ENCODE data around the gene PIK3C2G.

- TF ChIP-seq CTCF (IDR thresholded peaks at IDR 0.05) (no peak), MAX (IDR thresholded peaks at IDR 0.05) (no peak), CHD4 (IDR thresholded peaks at IDR 0.05; ENCODE audit: borderline replicate concordance) (no peak), POLR2A (IDR thresholded peaks at IDR 0.05; ENCODE audit: low read length) (no peak), SREBF2 (IDR thresholded peaks at IDR 0.05) (no peak), SMC3 (IDR thresholded peaks at IDR 0.05) (no peak), MYC (IDR thresholded peaks at IDR 0.05; ENCODE audit: borderline replicate concordance, low read length) (no peak), JUN (IDR thresholded peaks at IDR 0.05) (no peak), FOSL2 (IDR thresholded peaks at IDR 0.05) (no peak), FOSL2 (CRISPR knock-in tag; IDR thresholded peaks at IDR 0.05) (no peak), KDM1A (IDR thresholded peaks at IDR 0.05; ENCODE audit: low read depth) (no peak), HDAC2 (IDR thresholded peaks at IDR 0.05) (no peak)
- TF ChIP-seq, protein P1, sequence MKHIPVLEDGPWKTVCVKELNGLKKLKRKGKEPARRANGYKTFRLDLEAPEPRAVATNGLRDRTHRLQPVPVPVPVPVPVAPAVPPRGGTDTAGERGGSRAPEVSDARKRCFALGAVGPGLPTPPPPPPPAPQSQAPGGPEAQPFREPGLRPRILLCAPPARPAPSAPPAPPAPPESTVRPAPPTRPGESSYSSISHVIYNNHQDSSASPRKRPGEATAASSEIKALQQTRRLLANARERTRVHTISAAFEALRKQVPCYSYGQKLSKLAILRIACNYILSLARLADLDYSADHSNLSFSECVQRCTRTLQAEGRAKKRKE (CRISPR knock-in tag; IDR thresholded peaks at IDR 0.05; ENCODE audit: low read depth): no peak
- TF ChIP-seq, protein P2, sequence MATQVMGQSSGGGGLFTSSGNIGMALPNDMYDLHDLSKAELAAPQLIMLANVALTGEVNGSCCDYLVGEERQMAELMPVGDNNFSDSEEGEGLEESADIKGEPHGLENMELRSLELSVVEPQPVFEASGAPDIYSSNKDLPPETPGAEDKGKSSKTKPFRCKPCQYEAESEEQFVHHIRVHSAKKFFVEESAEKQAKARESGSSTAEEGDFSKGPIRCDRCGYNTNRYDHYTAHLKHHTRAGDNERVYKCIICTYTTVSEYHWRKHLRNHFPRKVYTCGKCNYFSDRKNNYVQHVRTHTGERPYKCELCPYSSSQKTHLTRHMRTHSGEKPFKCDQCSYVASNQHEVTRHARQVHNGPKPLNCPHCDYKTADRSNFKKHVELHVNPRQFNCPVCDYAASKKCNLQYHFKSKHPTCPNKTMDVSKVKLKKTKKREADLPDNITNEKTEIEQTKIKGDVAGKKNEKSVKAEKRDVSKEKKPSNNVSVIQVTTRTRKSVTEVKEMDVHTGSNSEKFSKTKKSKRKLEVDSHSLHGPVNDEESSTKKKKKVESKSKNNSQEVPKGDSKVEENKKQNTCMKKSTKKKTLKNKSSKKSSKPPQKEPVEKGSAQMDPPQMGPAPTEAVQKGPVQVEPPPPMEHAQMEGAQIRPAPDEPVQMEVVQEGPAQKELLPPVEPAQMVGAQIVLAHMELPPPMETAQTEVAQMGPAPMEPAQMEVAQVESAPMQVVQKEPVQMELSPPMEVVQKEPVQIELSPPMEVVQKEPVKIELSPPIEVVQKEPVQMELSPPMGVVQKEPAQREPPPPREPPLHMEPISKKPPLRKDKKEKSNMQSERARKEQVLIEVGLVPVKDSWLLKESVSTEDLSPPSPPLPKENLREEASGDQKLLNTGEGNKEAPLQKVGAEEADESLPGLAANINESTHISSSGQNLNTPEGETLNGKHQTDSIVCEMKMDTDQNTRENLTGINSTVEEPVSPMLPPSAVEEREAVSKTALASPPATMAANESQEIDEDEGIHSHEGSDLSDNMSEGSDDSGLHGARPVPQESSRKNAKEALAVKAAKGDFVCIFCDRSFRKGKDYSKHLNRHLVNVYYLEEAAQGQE (IDR thresholded peaks at IDR 0.05): no peak
These were observed 39.6 kb upstream of the PIK3C2G start for GRCh38 chr12:18221726-18222125.
